Mononuclear cell (primary cell): ENCODE data around the gene RIT2. TPM values are rescaled to one million over a fixed set of nuclear protein-coding genes. Genes with fewer than 3 reads are reported as not detected.

Experiments
- H3K27me3 ChIP-seq: 2 replicates; pipeline ENCODE4 v1.6.0; 2011; ENCODE audit warnings: low read length, control low read depth; ENCODE audit not compliant: insufficient read depth
- H3K4me1 ChIP-seq: 2 replicates; pipeline ENCODE4 v1.5.1; 2011; ENCODE audit warnings: mild to moderate bottlenecking, low read length, control low read depth; ENCODE audit not compliant: insufficient read depth
- H3K4me3 ChIP-seq: 2 replicates; pipeline ENCODE4 v1.5.1; 2011; ENCODE audit warnings: mild to moderate bottlenecking, low read length, moderate library complexity
- H3K9me3 ChIP-seq: 2 replicates; pipeline ENCODE4 v1.5.1; 2011; ENCODE audit warnings: low read depth, mild to moderate bottlenecking, control low read depth, low read length
- total RNA-seq: library from RNA; depleted of rRNA; stranded (reverse); fragments of >200 nt; gene quantifications from one replicate; pipeline ENCODE4 v1.2.3, GENCODE V29; 2012

The RIT2 gene
- total RNA-seq, 1 donor = not detected

- Histone ChIP-seq H3K4me3 (no peak overlapping the region), H3K4me1 (no peaks in the 10 kb centered on the region), H3K27me3 (no peaks in the 10 kb centered on the region), H3K9me3 (no peaks in the 10 kb centered on the region)
Observed at GRCh38 chr18:42941860-42942259, 173.6 kb downstream of the RIT2 start.

DNA sequence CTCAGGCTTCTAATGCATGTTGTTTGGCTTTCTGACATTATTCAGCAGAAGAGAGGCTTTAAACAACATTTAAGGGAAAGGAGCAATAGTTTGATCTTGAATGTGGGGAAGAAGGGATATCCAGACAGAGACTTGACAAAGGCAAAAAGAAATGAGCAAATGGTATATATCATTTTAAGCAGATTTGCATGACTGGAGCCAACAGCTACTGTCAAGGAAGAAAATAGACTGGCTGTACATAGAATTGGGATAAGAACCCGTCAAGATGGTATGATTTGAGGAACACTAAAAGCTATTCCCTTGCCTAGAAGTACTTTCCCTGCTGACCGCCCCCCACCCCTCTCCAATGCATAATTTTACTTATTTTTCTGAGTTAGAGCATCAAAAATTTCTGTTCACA, 174.5 kb downstream of the RIT2 start:
- Histone ChIP-seq H3K4me1 (no peaks in the 10 kb centered on the region), H3K4me3 (no peak overlapping the region), H3K27me3 (no peaks in the 10 kb centered on the region), H3K9me3 (no peaks in the 10 kb centered on the region)

- no peaks in the 10 kb centered on the region for H3K9me3 ChIP-seq
- no peaks in the 10 kb centered on the region for H3K27me3 ChIP-seq
- H3K4me3 ChIP-seq = no peak overlapping the region
- no peaks in the 10 kb centered on the region for H3K4me1 ChIP-seq
Observed at GRCh38 chr18:42937436-42937835, 178.0 kb downstream of the RIT2 start.

DNA sequence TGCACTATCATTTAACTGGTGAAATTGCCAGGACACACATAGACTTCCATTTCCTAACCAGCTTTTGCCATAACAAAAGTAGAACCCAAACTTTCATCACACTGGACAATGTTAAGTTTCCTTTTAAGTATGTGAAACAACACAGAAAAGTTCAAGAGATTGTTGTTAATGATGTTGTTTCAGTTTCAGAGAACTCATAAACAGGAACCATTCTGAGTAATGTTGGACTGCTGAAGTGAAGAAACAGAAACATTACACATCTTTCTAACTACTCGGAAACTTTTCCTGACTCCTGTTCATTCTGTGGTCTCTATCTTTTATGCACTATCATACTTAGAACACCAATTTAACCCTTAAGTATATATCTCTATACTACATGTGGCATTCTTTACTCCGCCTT, 179.2 kb downstream of the RIT2 start:
- Histone ChIP-seq H3K27me3 (no peaks in the 10 kb centered on the region), H3K9me3 (no peaks in the 10 kb centered on the region), H3K4me3 (no peak overlapping the region), H3K4me1 (no peaks in the 10 kb centered on the region)

DNA sequence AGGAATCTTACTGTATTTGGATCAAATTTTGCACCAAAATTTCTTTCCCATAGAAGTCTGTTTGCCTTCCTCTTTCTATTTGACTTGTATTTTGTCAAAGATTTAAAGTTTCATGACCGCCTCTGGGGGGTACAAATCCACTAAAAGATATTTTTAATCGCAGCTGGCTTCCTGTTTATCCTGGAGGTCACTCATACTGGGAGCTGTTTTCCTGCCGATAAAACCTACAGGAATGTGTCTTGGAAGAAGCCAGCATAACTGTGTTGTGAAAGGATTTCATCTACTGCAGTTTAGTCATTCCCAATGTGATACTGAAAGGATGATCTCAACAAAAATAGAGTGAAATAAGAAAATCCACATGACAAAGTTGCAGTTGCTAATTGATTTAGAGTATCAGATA, 184.0 kb downstream of the RIT2 start:
- Histone ChIP-seq H3K27me3 (no peaks in the 10 kb centered on the region), H3K4me3 (no peak overlapping the region), H3K4me1 (no peaks in the 10 kb centered on the region), H3K9me3 (no peaks in the 10 kb centered on the region)

GRCh38 chr18:42929857-42930256, 185.6 kb downstream of the RIT2 start:
- Histone ChIP-seq H3K4me1 (no peaks in the 10 kb centered on the region), H3K4me3 (no peak overlapping the region), H3K9me3 (no peaks in the 10 kb centered on the region), H3K27me3 (no peaks in the 10 kb centered on the region)

DNA sequence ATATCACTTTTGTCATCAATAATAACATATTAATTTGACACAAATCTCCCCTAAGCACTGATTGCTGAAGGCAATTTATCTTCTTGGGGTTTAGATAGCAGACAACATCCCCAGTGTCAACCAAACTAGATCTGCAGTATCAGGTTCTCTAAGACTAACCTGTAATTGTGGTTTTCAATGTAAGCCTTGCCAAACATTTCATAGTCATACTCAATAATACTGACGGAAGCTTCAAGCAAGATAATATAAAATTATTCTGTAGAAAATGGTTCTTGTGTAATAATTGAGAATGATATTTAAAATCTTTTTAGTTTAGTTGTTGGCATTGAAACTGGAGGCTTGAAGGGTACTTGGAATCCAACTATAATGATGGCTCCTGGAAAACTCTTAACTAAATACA, 186.3 kb downstream of the RIT2 start:
- Histone ChIP-seq H3K9me3 (no peaks in the 10 kb centered on the region), H3K27me3 (no peaks in the 10 kb centered on the region), H3K4me1 (no peaks in the 10 kb centered on the region), H3K4me3 (no peak overlapping the region)

DNA sequence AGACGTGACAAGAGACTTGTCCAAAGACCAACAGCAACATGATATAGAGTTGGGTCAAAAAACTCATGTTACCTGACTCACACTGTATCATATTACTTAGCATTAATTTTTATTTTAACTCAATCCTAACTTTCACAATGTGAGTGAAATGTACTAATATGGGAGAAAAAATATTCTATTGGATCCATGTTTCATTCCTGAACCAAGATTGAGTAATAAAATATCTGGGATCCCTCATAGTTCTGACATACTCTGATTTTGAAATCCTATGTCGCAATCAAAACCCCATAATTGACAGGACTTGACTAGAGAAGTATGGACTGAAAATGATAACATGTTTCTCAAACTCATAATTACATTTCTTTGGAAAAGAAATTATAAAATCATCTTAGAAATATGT, 190.4 kb downstream of the RIT2 start:
- no peaks in the 10 kb centered on the region for H3K27me3 ChIP-seq
- no peak overlapping the region for H3K4me3 ChIP-seq
- no peaks in the 10 kb centered on the region for H3K9me3 ChIP-seq
- H3K4me1 ChIP-seq = no peaks in the 10 kb centered on the region

GRCh38 chr18:42922363-42922762, 193.1 kb downstream of the RIT2 start:
- H3K4me1 ChIP-seq = no peaks in the 10 kb centered on the region

DNA sequence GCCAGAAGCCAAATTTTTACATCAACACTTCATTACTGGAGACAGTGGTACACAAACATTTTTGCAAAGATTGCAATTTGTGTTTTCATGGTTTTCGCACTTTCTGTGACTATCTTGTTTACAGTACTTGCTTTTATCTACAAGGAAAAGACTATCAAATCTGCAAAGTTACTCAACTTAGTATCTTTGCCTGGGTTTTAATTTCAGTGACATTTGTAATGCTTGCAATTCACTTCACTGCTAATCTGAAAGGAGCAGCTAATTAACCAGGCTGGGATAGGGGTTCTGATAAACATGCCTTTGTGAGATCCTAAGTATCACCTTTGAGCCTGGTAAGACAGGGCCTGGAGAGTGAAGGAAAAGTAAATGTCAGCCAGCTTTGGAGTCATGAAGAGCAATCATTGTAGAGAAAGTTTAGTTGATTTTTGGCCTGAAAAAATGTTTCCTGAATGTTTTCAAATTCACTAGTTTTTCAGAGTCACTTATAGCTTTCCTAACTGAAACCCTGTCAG, 194.2 kb downstream of the RIT2 start:
- Histone ChIP-seq H3K9me3 (no peaks in the 10 kb centered on the region), H3K4me3 (no peak overlapping the region), H3K27me3 (no peaks in the 10 kb centered on the region), H3K4me1 (no peaks in the 10 kb centered on the region)

More at GRCh38 chr18:42922363-42922762, 193.1 kb downstream of the RIT2 start:
- Histone ChIP-seq H3K4me3 (no peak overlapping the region), H3K9me3 (no peaks in the 10 kb centered on the region), H3K27me3 (no peaks in the 10 kb centered on the region)

- no peaks in the 10 kb centered on the region for H3K27me3 ChIP-seq
- H3K4me1 ChIP-seq = no peaks in the 10 kb centered on the region
- H3K9me3 ChIP-seq = no peaks in the 10 kb centered on the region
- H3K4me3 ChIP-seq = no peak overlapping the region
Observed at GRCh38 chr18:42920621-42921020, 194.9 kb downstream of the RIT2 start.

DNA sequence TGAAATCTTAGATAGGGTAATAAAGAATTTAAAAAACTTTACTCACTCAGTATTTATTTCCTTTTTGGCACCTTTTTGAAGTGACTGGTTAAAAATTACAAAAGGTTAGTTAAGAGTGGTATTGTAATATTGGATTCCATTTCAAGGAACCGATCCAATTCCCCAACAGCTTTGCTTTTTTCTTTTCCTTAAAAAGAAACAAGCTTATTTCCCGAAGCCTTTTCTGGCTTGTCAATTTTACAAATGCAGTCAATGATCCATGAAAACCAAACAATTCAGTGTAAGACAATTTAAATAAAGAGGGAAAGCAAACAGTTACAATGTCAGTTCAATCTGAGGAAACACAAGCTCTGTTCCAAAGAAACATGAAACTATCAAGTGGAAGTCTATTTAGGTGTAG, 200.2 kb downstream of the RIT2 start:
- H3K4me1 ChIP-seq = no peaks in the 10 kb centered on the region
- no peaks in the 10 kb centered on the region for H3K27me3 ChIP-seq
- no peaks in the 10 kb centered on the region for H3K9me3 ChIP-seq
- H3K4me3 ChIP-seq = no peak overlapping the region

- no peaks in the 10 kb centered on the region for H3K4me1 ChIP-seq
- H3K27me3 ChIP-seq = no peaks in the 10 kb centered on the region
- no peak overlapping the region for H3K4me3 ChIP-seq
- no peaks in the 10 kb centered on the region for H3K9me3 ChIP-seq
Observed at GRCh38 chr18:42914476-42914875, 201.0 kb downstream of the RIT2 start.

DNA sequence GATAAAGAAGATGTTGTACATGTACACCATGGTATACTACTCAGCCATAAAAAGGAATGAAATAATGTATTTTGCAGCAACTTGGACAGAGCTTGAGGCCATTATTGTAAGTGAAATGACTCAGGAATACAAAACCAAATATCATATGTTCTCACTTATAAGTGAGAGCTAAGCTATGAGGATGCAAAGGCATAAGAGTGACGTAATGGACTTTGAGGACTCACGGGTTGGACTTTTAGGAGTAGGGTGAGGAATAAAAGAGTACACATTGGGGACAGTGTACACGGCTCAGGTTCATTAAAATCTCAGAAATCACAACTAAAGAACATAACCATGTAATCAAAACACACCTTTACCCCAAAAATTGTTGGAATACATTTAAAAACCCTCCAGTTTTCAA, 206.4 kb downstream of the RIT2 start:
- Histone ChIP-seq H3K4me1 (no peaks in the 10 kb centered on the region), H3K27me3 (no peaks in the 10 kb centered on the region), H3K9me3 (no peaks in the 10 kb centered on the region), H3K4me3 (no peak overlapping the region)

DNA sequence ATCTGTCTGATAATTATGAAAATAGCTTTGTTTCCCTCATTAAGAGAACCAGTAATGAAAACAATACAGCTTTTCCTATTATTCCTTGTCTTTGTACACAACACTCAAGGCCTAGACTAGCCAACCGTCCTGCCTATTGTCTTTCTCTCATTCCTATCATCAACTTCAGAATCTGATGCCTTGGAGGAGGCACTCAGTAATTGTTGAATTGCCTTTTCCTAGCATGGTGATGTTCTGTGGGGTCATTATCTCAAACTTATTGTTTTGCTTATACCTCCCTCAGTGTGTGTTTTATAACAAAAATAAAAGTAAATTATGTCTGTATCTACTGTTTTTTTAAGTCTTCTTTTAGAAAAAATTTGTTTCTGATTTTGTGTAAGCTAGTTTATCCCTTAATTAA, 208.7 kb downstream of the RIT2 start:
- H3K4me1 ChIP-seq = no peaks in the 10 kb centered on the region
- no peaks in the 10 kb centered on the region for H3K9me3 ChIP-seq
- no peak overlapping the region for H3K4me3 ChIP-seq
- no peaks in the 10 kb centered on the region for H3K27me3 ChIP-seq

DNA sequence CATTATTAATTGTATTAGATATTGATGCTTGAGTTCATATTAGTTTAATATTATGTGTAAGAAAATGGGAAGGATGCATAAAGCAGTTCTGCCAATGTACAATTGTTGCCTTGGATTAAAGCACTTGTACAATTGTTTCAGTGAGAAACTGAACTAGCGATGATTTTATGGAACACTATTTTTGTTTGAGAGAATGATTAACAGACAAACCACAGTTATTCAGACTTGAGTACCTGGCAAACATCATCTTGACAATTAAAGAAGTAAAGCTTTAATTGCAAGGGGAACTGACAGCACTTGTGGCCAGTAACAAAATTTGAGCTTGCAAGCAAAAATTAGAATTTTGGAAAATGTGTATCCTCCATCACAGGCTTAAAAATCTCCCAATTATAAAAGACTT, 214.3 kb downstream of the RIT2 start:
- Histone ChIP-seq H3K27me3 (no peaks in the 10 kb centered on the region), H3K4me1 (no peaks in the 10 kb centered on the region), H3K4me3 (no peak overlapping the region), H3K9me3 (no peaks in the 10 kb centered on the region)

DNA sequence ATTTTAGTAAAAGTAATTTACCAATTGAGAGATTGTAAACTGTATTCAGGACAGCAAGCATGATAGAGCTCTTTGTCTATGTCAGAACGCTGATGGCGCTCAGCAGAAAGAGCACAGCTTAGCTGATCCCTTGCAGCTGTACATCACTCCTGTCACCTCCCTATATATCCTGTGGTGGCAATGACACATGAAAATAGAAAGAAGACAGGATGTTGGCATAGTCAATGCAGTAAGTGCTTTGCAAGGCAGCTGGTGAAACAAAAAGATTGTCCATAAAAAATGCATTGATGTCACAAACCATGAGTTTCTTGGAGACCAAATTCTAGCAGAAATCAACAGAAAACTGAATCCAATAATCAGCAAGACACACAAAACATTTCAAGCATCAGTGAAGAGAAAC, 221.5 kb downstream of the RIT2 start:
- no peaks in the 10 kb centered on the region for H3K9me3 ChIP-seq
- H3K27me3 ChIP-seq = no peaks in the 10 kb centered on the region

More for the DNA sequence above, 221.5 kb downstream of the RIT2 start:
- H3K4me1 ChIP-seq = no peaks in the 10 kb centered on the region
- H3K4me3 ChIP-seq = no peak overlapping the region
